HL-60 (cell line): ENCODE results near the gene GNAQ.

Source experiments
- GABPA ChIP-seq: IDR thresholded peaks from 2 replicates; pipeline ENCODE4 v1.6.1; 2012; ENCODE audit warnings: low read depth
- TF ChIP-seq, protein P1 (sequence below): IDR thresholded peaks from one replicate; pipeline ENCODE4 v1.5.1; 2011; ENCODE audit warnings: low read length, control low read depth, inconsistent platforms; ENCODE audit not compliant: insufficient read depth

DNA sequence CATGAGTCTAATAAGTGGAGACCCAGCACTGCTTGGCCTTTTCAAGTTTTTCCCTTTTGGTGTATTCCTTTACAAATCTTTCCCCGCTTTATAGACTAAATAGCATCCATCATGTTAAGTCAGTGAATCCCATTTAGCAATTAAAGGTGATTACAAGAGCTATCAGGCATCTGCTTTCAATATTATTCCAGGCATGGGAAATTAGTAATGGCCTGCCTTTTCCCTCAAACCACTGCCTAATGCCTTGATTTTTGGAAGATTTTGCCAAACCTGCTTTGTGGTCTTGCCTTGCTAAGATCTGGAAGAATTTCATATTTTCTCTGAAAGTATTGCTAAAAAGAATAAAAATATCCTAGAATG, 280.6 kb downstream of the GNAQ start:
- TF ChIP-seq, protein P1, sequence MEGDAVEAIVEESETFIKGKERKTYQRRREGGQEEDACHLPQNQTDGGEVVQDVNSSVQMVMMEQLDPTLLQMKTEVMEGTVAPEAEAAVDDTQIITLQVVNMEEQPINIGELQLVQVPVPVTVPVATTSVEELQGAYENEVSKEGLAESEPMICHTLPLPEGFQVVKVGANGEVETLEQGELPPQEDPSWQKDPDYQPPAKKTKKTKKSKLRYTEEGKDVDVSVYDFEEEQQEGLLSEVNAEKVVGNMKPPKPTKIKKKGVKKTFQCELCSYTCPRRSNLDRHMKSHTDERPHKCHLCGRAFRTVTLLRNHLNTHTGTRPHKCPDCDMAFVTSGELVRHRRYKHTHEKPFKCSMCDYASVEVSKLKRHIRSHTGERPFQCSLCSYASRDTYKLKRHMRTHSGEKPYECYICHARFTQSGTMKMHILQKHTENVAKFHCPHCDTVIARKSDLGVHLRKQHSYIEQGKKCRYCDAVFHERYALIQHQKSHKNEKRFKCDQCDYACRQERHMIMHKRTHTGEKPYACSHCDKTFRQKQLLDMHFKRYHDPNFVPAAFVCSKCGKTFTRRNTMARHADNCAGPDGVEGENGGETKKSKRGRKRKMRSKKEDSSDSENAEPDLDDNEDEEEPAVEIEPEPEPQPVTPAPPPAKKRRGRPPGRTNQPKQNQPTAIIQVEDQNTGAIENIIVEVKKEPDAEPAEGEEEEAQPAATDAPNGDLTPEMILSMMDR: no peak
- TF ChIP-seq GABPA: no peak
